Left forelimb (tissue), 1 donor: ENCODE results near the gene GALNT2.

Experiments
- DNase-seq: peaks from one replicate; pipeline ENCODE4 v3.0.0-alpha.2; 2018; ENCODE audit warnings: low spot score

Gene GALNT2

DNA sequence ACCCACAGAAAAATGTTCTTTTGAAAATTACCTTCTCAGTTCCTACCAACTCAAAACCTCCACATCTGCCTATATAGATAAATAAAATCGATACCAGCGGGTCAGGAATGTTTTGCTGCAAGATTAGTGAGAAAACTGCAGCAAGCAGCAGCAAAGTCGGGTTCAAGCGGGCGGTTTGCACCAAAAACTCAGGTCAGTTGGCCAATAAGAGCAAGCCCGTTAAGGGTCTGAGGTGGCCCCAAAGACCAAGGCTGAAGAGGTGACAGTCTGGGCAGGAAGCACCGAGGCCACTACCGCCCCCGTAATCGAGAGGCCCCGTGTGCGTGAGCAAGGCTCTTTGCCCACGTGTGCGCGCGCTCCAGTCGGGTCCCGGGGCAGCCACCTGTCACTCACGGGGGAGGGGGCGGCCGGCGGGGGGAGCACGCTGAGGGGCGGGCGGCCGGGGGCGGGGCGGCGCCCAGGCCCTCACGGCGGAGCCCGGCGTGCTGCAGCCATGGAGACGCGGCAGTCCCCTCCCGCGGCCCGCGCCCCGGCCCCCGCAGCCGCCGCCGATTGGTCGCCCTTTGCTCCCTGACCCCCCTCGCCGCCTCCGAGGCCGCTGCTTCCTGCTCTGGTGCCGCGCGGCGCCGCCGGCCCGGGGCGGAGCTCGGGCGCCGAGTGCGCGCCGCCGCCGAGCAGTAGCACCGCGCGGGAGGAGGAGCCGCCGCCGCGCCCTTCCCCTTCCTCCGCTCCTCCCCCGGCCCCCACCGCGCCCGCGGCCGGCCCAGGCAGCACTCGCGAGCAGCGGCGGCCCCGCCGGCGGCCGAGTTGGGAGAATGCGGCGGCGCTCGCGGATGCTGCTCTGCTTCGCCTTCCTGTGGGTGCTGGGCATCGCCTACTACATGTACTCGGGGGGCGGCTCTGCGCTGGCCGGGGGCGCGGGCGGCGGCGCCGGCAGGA is at the start of gene GALNT2:
GALNT2 (plus strand) TSS at position 773 of the 939 bp plus-strand sequence; CDS start at position 816, 43 bp downstream.
- peak; percentile 91 for DNase-seq

DNA sequence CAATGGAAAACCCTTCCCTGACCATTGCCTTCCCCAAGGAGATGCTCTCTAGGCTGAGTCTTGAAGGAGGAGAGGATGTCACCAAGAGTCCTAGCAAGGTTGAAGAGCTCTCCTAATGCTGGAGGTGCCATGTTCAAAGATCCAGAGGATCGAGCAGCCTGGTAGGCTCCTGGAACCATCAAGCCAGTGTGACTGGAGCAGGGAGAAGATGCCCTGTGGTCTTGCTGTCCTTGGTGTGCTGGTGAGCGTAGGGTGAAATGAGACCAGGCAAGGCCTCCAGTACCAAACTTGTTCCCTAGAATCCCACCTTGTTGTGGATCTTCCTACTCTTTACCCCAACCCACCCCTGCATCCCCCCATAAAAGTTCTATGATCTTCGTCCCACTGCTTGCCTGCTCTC is 46.6 kb upstream of the GALNT2 start:
- no peak for DNase-seq

DNA sequence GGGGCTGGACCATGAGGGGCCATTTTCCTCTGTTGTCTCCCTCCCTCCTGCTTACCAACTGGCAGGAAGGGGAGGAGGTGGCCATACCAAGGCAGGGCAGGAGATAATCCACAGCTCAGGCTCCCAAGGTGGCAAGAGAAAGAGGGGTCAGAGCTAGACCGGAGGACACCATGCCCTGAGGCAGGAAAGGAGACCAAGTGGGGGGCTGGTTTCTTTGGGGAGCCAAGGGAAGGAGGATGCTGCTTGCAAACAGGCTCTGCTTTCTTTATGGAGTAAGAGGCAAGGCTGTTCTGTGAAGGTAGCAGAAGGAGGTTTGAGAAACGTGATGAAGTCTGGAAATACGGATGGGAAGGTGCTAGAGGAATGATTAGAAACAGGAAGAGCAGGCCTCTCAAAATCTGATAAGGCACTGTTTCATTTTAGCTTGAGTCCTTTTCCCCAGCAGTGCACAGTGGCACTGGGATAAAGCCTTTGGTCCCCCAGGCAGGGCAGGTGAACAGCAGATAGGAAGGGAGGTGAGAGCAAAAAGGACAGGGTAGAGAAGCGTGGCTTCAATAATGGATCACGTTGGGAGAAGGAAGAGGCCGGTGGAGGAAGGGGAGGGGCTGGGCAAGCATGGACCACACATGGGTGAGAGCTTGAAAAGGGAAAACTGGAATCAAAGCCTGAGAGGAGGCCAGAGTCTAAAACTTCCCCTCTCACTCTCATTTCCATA is 44.2 kb upstream of the GALNT2 start:
- no peak for DNase-seq

DNA sequence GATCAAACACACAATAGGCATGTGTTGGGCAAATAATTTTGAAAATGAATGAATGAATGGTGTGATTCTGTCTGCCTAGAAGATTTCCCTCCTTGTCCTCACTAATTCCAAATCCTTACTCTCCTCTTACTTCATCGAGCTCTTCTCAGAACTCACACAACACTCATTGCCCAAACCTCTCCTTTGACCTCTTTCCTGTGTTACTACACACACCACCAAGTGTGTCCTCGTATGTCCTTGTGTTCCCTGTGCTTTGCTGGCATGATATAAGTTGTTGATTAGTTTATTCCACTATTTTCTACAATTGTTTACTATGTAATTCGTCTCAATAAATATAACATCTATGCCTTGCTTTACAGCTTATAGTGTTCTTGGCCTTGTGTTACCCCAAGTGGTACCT is 41.4 kb upstream of the GALNT2 start:
- DNase-seq, result no peak

DNA sequence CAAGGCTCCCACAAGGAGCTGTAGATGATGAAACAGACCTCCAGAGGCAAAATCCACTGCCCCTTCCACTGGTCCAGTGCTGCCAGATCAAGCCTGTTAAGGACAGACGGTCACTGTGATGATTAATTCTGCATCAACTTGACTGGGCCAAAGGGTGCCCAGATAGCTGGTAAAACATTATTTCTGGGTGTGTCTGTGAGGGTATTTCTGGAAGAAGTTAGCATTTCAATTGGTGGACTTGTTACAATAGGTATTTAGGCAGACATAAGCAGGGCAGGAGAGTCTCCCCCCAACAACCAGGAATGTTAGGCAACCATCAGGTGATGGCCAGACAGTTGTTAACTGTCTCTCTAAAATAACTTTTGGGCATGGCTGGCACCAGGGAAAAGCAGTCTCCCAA is 40.9 kb upstream of the GALNT2 start:
- DNase-seq, result no peak

DNA sequence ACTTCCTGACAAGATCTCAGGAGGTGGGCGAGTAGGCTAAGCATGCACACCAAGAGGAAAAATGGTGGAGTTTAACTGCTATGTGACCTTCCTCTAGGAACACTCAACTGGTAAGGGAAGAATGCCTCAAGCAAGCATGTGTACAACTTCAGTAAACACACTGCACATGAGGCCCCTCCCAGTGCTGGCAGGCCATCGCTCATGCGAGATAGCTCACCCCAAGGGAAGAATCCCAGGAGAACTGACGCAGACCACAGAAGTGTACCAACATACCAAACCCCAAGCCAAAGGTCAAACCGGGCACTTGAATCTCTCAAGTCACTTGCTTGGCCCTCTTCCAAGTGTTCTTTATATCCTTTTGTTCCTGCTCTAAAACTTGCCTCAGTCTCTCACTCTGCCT is 40.5 kb upstream of the GALNT2 start:
- no peak for DNase-seq

DNA sequence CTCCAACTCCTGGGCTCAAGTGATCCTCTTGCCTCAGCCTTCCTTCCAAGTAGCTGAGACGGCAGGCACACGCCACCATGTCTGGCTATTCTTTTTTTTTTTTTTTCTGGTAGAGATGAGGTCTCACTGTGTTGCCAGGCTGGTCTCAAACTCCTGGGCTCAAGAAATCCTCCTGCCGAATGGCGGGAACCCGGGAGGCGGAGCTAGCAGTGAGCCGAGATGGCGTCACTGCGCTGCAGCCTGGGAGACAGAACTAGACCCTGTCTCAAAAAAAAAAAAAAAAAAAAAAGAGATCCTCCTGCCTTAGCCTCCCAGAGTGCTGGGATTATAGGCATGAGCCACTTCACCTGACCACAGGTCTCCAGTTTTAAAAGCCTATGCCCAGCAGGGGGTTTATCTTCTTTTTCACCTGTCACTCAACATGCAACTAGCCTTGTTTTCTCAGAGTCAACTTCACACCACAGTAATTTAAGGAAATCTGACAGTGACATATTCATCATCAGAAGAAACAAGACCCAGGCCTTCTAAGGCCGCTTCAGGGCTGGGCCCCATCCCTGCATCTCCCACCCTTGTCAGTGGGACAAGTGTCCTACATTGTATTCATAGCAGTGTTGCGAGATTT is 38.3 kb upstream of the GALNT2 start:
- DNase-seq, result no peak

DNA sequence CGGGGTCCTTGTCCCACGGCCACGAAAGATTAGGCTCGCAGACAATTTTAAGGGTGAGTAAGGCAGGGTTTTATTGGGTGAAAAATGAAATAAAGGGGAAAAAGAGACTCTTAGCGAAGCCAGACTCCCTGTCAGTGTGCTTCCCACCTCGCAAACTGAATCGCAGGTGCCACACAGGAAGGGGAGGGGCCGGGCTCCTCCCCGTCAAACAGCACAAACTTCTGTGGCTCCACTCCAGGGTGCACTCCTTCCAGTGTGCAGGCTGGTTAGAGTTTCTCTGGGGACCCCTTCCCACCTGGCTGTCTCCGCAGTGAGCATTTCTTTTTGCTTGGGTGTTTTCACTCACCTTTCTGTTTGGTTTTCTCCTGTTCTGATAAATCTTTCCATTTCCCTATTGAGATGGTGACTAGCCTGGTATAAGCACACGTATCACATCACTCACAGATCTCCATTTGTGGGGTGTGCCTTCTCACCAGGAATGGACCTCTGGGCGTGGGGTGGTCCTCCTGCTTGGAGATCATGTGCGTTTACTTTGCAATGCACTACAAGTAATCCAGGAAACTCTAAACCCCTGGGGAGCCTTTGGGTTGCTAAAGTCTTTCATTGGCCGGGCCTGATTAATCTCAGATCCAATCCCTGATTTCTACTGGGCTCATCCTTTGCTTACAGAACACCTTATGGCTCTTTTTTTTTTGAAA is 37.6 kb upstream of the GALNT2 start:
- no peak for DNase-seq

DNA sequence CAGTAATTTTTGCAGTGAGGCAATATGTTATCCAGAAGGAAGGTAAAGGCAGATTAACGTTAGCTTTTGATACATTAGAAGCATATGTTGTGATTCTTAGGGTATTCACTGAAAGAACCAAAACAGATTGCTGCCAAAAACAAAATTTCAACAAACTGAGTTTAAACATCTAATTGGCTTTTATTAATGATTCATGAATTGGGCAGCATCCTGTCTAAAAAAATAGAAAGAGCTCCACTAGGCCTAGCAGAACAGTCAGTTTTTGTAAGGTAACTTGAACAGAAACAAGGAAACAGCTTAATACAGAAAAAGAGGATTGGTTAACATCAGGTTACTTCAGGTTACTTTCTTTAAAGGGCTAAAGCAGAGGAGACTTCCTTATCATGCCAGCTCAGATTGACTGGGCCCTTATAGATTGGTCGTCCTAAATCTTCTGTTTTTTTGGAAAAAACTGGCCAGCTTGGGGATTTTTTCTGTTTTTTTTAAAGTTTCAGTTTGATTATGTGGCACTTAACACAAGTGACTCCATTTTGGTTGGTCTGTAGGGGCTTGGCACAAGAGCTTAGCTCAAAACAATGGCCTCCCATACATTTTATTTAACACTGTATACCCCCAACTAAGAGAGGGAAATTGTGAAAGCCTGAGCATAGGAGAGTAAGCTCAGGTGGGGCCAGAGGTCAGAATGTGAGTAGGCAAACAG is 36.8 kb upstream of the GALNT2 start:
- no peak for DNase-seq

DNA sequence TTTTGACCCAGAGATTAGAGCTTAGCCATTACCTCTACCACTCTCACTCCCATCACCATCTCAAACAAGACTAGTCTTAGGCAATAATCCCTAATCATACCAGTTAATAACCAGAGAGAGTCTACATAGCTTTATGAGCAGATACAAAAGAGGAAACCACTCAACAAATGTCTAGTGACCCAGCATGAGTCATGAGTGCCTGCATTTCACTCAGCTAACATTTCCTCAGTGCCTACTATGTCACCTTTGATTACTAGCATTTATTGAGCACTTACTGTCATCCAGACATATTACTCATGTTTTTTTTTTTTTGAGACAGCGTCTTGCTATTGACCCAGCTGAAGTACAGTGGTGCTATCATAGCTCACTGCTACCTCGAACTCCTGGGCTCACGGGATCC is 35.9 kb upstream of the GALNT2 start:
- DNase-seq, result no peak

DNA sequence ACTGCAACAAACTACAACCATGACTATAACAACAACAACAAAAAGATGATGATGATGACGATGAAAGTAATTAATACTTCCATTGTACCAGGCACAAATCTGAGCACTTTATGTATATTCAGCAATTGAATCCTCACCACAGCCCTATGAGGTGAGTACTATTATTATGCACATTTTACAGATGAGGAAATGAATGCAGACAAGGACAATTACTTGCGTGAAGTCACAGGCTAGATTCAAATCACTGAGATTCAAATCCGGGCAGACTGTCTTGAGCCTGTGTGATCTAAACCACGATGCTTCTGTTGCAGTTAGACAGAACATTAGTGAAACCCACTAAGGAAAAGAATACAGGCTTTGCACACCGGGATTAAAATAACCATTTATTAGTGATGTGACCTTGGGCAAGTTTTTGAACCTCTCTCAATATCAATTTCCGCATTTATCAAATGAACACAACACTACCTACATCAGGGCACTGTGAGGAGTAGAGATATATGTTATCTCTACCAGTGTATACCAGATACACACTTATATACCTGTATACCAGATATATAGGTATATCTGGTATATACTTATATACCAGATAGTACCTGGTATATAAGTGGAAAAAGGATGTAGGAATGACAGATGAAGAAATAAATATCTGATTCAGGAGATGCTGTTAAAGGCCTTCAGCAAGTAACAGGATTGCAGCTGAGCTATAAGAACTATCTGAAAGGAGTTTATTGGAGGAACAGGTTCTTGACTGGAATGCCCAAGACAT is 34.3 kb upstream of the GALNT2 start:
- no peak for DNase-seq

DNA sequence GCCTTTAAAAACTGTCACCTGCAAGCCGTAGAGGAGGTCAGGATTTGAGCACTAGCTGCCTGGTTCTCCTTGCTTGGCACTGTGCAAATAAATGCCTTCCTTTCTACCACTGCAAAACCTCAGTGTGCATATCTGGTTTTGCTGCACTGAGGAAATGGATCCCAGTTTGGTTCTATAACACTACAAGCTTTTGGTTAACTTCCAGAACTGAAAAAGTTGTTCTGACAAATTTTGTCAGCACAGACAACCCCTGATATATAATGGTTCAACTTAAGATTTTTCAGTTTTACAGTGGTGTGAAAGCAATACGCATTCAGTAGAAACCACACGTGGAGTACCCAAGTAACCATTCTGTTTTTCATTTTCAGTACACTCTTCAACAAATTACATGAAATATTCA is 29.8 kb upstream of the GALNT2 start:
- DNase-seq, result no peak

DNA sequence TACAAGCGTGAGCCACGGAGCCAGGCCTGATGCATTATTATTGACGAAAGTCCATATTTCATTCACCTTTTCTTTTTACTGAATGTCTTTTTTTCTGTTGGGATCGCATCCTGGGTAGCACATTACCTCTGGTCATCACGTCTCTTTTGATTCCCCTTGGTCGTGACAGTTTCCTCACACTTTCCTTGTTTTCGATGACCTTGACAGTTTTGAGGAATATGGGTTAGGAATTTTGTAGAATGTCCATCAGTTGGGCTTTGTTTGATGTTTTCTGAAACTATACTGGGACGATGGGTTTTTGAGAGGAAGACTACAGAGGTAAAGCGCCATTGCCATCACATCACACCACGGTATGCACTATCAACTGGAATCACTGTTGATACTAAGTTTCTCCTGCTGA is 26.6 kb upstream of the GALNT2 start:
- DNase-seq, result no peak

DNA sequence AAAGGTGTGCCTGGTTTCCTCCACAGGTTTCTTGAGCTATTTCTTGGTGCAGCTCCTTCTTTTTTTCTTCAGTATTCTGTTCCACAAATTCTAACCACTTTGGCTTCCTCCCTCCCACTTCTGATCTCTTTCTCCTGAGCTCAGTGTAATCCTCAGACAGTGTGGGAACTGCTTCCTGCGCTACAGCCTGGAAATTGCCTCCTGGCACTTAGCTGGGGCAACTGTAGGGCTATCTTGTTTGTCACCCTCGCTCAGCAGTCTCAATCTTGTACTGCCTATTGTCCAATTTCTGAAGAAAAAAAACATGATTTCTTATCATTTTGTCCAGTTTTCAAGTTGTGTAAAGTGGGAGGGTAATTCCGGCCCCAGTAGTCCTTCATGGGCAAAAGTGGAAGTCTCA is 24.0 kb upstream of the GALNT2 start:
- DNase-seq, result no peak

DNA sequence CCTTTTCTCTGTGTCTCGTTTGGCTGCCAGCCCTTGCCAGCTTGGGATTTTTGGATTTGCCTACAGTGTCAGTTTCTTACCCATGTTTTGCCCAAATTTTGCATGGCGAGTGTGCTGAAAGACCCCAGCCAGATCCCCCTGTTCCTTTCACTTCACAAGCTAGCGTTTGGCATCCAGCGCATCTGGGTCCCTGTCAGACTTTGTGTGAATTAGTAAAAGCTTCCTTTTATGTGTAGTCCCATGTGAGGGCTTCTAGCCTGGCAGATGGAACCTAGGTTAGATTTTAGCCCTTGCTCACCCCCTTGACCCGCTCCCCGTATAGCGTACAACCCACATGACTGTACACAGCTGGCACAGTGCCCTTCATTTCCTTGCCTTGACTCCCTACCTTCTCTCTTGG is 22.3 kb upstream of the GALNT2 start:
- DNase-seq, result no peak

DNA sequence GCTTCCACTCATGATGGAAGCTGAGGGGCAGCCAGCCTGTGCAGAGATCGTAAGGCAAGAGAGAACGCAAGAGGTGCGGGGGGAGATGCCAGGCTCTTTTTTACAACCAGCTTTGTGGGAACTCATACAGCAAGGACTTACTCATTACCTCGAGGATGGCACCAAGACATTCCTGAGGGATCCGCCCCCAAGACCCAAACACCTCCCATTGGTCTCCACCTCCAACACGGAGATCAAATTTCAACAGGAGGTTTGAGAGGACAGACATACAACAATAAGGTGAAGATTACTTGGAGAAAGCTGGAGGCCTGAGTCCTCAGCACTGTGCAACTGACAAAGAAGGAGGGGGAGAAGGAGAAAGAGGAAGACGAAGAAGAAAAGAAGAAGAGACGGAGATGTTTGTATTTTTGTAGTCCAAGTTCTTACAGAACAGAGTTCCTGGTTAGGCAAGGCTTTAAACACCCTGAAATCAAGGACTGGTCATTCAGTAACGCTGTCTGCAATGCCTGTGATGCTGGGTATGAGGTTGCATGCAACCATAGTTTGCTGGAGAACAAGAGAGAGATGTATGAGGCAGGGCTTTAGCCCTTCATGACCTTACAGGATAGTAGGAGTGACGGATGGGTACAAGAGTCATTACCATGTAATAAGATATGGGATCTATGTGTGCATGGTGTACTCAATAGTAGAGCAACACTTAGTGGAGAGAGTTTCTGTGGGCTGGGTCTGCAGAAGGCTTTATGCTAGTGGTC is 19.7 kb upstream of the GALNT2 start:
- DNase-seq, result no peak

DNA sequence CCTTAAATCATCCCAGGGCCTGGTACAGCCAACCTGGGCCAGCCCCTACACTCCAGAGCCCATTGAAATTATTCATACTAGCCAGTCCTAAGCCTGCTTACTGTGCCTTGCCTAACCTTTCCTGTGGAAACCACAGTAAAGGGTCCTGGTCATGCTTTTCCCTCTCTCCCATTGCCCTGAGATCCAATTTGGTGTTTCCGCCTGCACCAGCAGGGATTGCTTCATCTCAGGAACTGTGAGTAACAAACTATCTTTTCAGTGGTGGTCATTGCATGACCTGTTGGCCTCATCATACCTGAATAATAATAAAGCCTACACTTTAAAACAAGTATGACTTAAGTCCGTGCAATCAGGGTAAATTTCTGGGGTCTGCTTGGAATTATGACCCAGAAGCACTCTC is 18.7 kb upstream of the GALNT2 start:
- no peak for DNase-seq

DNA sequence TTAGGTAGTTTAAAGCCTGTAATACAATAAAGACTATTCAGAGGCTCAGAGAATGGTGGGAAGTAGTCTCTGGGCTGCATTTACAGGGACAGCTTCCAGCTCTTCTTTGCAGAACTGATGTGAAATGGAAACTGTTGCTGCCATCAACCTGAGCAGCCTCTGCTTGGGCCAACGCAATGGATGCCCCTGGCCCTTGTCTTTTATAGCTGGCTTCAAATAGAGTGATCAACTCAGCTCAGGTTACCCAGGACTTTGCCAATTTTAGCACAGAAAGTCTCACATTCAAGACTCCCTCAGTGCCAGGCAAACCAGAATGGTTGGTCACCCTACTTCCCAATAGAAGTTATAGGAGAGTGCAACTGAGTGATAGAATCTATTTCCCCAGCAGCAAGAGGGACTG is 18.1 kb upstream of the GALNT2 start:
- DNase-seq, result no peak

DNA sequence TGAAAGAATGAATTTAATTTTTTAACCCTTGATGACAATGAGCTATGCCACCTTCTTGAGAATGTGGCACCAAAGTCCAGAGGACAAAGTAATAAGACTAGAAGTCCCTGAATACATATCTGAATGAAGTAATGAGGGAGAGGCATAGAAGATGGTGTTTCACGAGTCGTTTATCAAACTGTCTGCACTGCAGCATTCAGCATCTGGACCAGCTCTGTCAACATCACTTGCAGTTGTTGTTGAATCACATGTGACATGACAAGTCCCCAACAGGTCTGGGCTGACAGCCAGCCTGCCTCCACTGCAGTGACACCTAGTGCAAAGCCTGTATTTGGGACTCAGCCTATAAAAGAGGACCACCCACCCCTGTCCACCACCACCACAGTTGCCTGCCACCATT is 17.3 kb upstream of the GALNT2 start:
- DNase-seq, result no peak
